Muscle layer of duodenum (tissue), 2 donors: Measurements from ENCODE around the gene THBS1.
A peak's percentile ranks its signal among the peaks of the same experiment; 100 is the strongest.

ENCODE experiments used
- H3K27ac ChIP-seq: one replicate; pipeline ENCODE4 v1.7.0; 2013; ENCODE audit warnings: mild to moderate bottlenecking, low read length
- H3K27me3 ChIP-seq: one replicate; pipeline ENCODE4 v1.7.0; 2013; ENCODE audit warnings: low read depth, mild to moderate bottlenecking, control low read depth, low read length
- H3K36me3 ChIP-seq, 2 donors: one replicate each; pipeline ENCODE4 v1.7.0; 2013; ENCODE audit warnings: low read length in 2 of 2, control low read depth in 1 of 2, mild to moderate bottlenecking in 1 of 2; ENCODE audit not compliant: insufficient read depth in 2 of 2, control insufficient read depth in 1 of 2
- H3K4me1 ChIP-seq, 2 donors: one replicate each; pipeline ENCODE4 v1.7.0; 2013; ENCODE audit warnings: low read length in 2 of 2, mild to moderate bottlenecking in 2 of 2, control low read depth in 1 of 2, moderate library complexity in 1 of 2; ENCODE audit not compliant: insufficient read depth in 2 of 2, control insufficient read depth in 1 of 2
- H3K4me3 ChIP-seq, 2 donors: one replicate each; pipeline ENCODE4 v1.7.0; 2013; ENCODE audit warnings: low read length in 2 of 2, low read depth in 1 of 2, mild to moderate bottlenecking in 1 of 2
- H3K9me3 ChIP-seq, 2 donors: one replicate each; pipeline ENCODE4 v1.7.0; 2013; ENCODE audit warnings: low read length in 2 of 2, control low read depth in 1 of 2, mild to moderate bottlenecking in 1 of 2; ENCODE audit not compliant: control insufficient read depth in 1 of 2
- donor health status: healthy.

The THBS1 gene

GRCh38 chr15:39589815-39590644, 9.2 kb downstream of the THBS1 start:
- Histone ChIP-seq H3K4me3 (no peak overlapping the region), H3K27ac (no peak overlapping the region), H3K36me3 (peaks cover 88 to 99% of the 10 kb centered on the region in 2 donors), H3K27me3 (no peaks in the 10 kb centered on the region), H3K9me3 (no peaks in the 10 kb centered on the region), H3K4me1 (peaks cover 0 to 16% of the 10 kb centered on the region in 2 donors)

GRCh38 chr15:39591141-39591895, 10.4 kb downstream of the THBS1 start:
- H3K27me3 ChIP-seq, result no peaks in the 10 kb centered on the region

DNA sequence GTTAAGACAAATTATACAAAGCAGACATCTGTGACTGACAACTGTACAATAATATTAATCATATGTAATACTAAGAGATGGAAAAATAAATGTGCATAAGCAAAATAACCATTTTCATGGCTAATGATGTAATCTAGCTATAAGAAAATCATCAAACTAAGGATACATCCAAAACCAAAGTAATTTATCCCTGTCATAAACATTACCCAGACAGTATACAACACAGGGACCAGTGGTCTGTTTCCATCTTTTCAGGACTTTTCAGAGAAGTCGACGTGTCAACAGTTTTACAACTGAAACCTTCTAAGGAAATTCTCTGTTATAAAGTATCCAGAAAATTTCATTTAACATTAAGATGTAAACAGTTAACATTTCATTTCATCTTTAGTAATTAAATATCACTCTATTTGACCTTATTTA, 11.0 kb downstream of the THBS1 start:
- peaks cover 0 to 16% of the 10 kb centered on the region in 2 donors for H3K4me1 ChIP-seq
- H3K36me3 ChIP-seq, result peaks cover 84 to 90% of the 10 kb centered on the region in 2 donors
- no peaks in the 10 kb centered on the region for H3K9me3 ChIP-seq
- no peaks in the 10 kb centered on the region for H3K27me3 ChIP-seq
- H3K4me3 ChIP-seq, result no peak overlapping the region
- no peak overlapping the region for H3K27ac ChIP-seq

More at GRCh38 chr15:39591141-39591895, 10.4 kb downstream of the THBS1 start:
- no peaks in the 10 kb centered on the region for H3K9me3 ChIP-seq
- no peak overlapping the region for H3K4me3 ChIP-seq
- H3K36me3 ChIP-seq, result peaks cover 85 to 96% of the 10 kb centered on the region in 2 donors
- H3K4me1 ChIP-seq, result peaks cover 0 to 16% of the 10 kb centered on the region in 2 donors
- H3K27ac ChIP-seq, result no peak overlapping the region

- peaks cover 0 to 16% of the 10 kb centered on the region in 2 donors for H3K4me1 ChIP-seq
- H3K36me3 ChIP-seq, result peaks cover 80 to 84% of the 10 kb centered on the region in 2 donors
- H3K27ac ChIP-seq, result no peak overlapping the region
These were observed 11.6 kb downstream of the THBS1 start for GRCh38 chr15:39592500-39592899.

DNA sequence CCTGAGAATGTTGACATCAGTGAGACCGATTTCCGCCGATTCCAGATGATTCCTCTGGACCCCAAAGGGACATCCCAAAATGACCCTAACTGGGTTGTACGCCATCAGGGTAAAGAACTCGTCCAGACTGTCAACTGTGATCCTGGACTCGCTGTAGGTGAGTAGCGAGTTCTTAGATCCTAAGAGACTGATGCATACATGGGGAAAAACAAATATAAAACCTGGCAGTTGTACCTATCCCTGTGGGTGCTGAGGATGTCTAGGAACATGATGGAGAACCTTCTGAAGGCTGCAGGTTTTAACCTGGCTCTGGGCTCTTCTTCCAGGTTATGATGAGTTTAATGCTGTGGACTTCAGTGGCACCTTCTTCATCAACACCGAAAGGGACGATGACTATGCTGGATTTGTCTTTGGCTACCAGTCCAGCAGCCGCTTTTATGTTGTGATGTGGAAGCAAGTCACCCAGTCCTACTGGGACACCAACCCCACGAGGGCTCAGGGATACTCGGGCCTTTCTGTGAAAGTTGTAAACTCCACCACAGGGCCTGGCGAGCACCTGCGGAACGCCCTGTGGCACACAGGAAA, 12.3 kb downstream of the THBS1 start:
- Histone ChIP-seq H3K4me1 (peaks cover 0 to 16% of the 10 kb centered on the region in 2 donors), H3K9me3 (no peaks in the 10 kb centered on the region), H3K27ac (no peak overlapping the region), H3K27me3 (no peaks in the 10 kb centered on the region), H3K4me3 (no peak overlapping the region), H3K36me3 (peaks cover 74 to 78% of the 10 kb centered on the region in 2 donors)

More at GRCh38 chr15:39592500-39592899, 11.6 kb downstream of the THBS1 start:
- Histone ChIP-seq H3K27me3 (no peaks in the 10 kb centered on the region), H3K4me3 (no peak overlapping the region), H3K9me3 (no peaks in the 10 kb centered on the region)

- H3K9me3 ChIP-seq, result no peaks in the 10 kb centered on the region
- no peaks in the 10 kb centered on the region for H3K27me3 ChIP-seq
- H3K4me1 ChIP-seq, result peaks cover 0 to 16% of the 10 kb centered on the region in 2 donors
- peaks cover 67 to 71% of the 10 kb centered on the region in 2 donors for H3K36me3 ChIP-seq
- no peak overlapping the region for H3K4me3 ChIP-seq
- H3K27ac ChIP-seq, result no peak overlapping the region
These were observed 13.0 kb downstream of the THBS1 start for GRCh38 chr15:39593656-39594445.

GRCh38 chr15:39594446-39595337, 13.8 kb downstream of the THBS1 start:
- peaks cover 0 to 11% of the 10 kb centered on the region in 2 donors for H3K4me1 ChIP-seq
- H3K4me3 ChIP-seq, result no peak overlapping the region
- peaks cover 58 to 63% of the 10 kb centered on the region in 2 donors for H3K36me3 ChIP-seq
- no peak overlapping the region for H3K27ac ChIP-seq
- H3K27me3 ChIP-seq, result no peaks in the 10 kb centered on the region
- H3K9me3 ChIP-seq, result no peaks in the 10 kb centered on the region

DNA sequence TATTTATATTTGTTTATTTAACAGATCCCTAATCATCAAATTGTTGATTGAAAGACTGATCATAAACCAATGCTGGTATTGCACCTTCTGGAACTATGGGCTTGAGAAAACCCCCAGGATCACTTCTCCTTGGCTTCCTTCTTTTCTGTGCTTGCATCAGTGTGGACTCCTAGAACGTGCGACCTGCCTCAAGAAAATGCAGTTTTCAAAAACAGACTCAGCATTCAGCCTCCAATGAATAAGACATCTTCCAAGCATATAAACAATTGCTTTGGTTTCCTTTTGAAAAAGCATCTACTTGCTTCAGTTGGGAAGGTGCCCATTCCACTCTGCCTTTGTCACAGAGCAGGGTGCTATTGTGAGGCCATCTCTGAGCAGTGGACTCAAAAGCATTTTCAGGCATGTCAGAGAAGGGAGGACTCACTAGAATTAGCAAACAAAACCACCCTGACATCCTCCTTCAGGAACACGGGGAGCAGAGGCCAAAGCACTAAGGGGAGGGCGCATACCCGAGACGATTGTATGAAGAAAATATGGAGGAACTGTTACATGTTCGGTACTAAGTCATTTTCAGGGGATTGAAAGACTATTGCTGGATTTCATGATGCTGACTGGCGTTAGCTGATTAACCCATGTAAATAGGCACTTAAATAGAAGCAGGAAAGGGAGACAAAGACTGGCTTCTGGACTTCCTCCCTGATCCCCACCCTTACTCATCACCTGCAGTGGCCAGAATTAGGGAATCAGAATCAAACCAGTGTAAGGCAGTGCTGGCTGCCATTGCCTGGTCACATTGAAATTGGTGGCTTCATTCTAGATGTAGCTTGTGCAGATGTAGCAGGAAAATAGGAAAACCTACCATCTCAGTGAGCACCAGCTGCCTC, 14.7 kb downstream of the THBS1 start:
- Histone ChIP-seq H3K9me3 (no peaks in the 10 kb centered on the region), H3K36me3 (peaks cover 51 to 54% of the 10 kb centered on the region in 2 donors), H3K4me1 (peaks cover 0 to 7% of the 10 kb centered on the region in 2 donors), H3K27ac (peak overlapping the region; percentile 18), H3K27me3 (no peaks in the 10 kb centered on the region), H3K4me3 (no peak overlapping the region)

- Histone ChIP-seq H3K27ac (no peak overlapping the region), H3K4me3 (no peak overlapping the region), H3K4me1 (peaks cover 0 to 3% of the 10 kb centered on the region in 2 donors), H3K36me3 (peaks cover 43 to 44% of the 10 kb centered on the region in 2 donors), H3K27me3 (no peaks in the 10 kb centered on the region), H3K9me3 (no peaks in the 10 kb centered on the region)
These were observed 15.6 kb downstream of the THBS1 start for GRCh38 chr15:39596358-39597051.
